SU-DHL-6 (cell line): ENCODE data around the gene MYO5C.

Experiments
- CTCF ChIP-seq: fragments of 200-600 bp; sonication (generic); IDR thresholded peaks from one replicate; pipeline ENCODE4 v1.5.1; 2017; ENCODE audit warnings: antibody characterized with exemption, mild to moderate bottlenecking, low read length, moderate library complexity; ENCODE audit not compliant: insufficient read depth, poor library complexity, severe bottlenecking
- EZH2phosphoT487 ChIP-seq: fragments of 200-600 bp; sonication (generic), shearing (Covaris generic); conservative IDR thresholded peaks from 2 replicates; pipeline ENCODE4 v1.6.1; 2018; ENCODE audit warnings: mild to moderate bottlenecking, antibody characterized with exemption, low read length, moderate library complexity, mixed read lengths

- no peak for TF ChIP-seq CTCF
- no peak for TF ChIP-seq EZH2phosphoT487
Observed at GRCh38 chr15:52263563-52264282, 31.9 kb downstream of the MYO5C start.
